HG02852 (cell line): ENCODE measurements around the gene STIM1.

ENCODE experiments used
- ATAC-seq: cut with Tn5 transposase; IDR thresholded peaks from one replicate; pipeline ENCODE4 v1.9.1; 2021; ENCODE audit warnings: mild to moderate bottlenecking, moderate library complexity; ENCODE audit not compliant: unreplicated experiment

STIM1 gene

DNA sequence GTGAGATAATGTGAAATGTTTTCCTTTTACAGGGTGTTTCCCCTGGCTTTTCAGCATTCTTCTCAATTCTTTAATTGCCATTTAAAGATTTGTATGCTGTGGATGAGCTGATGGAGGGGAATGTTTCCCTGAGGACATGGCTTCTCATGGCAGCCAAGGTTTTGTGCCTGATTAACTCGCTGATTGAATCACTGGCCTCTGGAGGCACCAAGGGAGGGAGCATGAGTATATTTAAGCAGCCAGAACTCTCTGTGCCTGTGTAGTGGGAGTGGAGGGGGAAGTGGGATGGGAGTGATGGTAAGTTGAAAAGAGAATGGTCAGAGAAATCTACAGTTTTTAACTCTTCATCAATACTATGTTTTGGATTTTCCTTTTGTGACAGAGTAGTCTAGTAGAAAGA lies 88.7 kb downstream of the STIM1 start:
- no peak for ATAC-seq

GRCh38 chr11:3946455-3947017 lies 91.1 kb downstream of the STIM1 start:
- no peak for ATAC-seq

- ATAC-seq: peak; percentile 73
Measured at GRCh38 chr11:3947061-3947460, 91.6 kb downstream of the STIM1 start.

DNA sequence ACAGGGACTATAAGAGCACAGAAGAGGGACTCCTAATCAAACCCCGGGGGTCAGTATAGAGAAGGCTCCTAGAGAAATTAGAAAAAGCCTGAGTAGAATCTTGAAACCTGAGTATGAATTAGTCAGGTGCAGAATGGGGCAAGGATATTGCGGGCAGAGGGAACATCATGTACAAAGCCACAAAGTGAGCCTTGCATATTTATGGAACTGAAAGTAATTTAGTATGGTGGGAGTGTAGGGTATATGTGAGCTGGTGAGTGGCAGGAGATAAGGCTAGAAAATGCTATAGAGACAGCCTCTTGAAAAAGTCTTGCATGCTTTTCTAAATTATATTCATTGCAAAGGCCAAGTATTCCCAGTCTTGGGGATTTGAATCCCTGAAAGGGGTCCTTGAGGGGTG lies 93.7 kb downstream of the STIM1 start:
- peak; percentile 67 for ATAC-seq

GRCh38 chr11:3950996-3951660 lies 95.7 kb downstream of the STIM1 start:
- ATAC-seq: no peak

DNA sequence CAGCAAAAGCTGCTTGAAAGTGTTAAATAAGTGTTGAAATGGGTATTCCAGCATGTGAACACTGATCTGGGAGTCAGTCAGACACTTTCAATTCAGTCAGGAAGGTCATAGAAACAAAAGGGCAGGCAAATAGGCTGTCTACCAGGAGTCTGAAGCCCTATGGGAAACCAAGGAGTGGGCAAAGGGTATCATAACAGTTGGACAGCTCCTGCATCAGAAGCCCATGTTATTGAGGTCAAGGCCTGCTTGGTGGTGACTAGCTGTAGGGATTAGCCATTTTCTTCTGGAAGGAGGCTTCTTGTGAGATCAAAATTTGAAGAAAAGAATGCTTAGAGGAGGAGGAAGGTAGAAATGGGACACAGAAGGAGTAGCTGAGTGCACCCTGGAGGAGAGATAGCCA lies 97.3 kb downstream of the STIM1 start:
- no peak for ATAC-seq

DNA sequence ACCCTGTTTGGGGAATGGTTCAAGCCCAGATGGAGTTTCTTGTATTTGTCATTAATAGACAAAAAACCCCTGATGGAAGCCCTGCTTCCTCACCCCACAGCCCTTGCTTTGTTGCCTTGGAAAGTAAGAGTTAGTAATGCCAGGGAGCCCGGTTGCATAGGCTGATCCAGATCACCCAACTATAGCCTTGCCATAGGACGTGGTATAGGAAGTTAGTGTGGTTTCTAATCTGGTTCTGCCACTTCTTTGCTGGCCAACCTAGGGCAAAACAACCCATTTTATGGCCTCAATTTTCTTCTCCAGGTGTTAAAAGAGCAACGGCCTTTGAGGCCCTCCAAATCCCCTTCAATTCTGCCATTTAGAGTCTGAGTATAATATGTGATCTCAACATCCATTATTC lies 97.9 kb downstream of the STIM1 start:
- no peak for ATAC-seq

- ATAC-seq: no peak
Measured at GRCh38 chr11:3954448-3955298, 99.2 kb downstream of the STIM1 start.

DNA sequence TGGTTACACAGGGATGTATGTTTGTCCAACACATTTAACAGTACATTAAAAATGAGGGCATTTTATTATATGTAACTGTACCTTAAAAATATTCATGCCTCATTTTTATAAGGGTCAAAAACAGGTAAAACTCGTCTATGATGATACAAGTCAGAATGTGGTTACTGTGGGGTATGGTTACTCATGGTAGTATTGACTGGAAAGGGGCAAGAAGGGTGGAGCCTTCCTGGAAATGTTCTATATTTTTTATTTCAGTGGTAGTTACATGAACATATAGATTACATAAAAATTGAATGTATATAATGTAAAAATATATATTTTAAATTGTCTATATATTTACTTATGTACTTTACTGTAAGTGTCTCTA lies 99.8 kb downstream of the STIM1 start:
- no peak for ATAC-seq

GRCh38 chr11:3956038-3956437 lies 100.6 kb downstream of the STIM1 start:
- ATAC-seq: no peak

GRCh38 chr11:3956748-3957147 lies 101.3 kb downstream of the STIM1 start:
- ATAC-seq: no peak

- ATAC-seq: no peak
Measured at GRCh38 chr11:3957437-3957836, 102.0 kb downstream of the STIM1 start.

- no peak for ATAC-seq
Measured at GRCh38 chr11:3958281-3958680, 102.8 kb downstream of the STIM1 start.

- ATAC-seq: no peak
Measured at GRCh38 chr11:3959015-3959902, 103.8 kb downstream of the STIM1 start.

- ATAC-seq: no peak
Measured at GRCh38 chr11:3959903-3960265, 104.4 kb downstream of the STIM1 start.

- no peak for ATAC-seq
Measured at GRCh38 chr11:3962406-3962840, 107.0 kb downstream of the STIM1 start.

GRCh38 chr11:3964056-3964455 lies 108.6 kb downstream of the STIM1 start:
- no peak for ATAC-seq

- ATAC-seq: no peak
Measured at GRCh38 chr11:3964935-3965604, 109.6 kb downstream of the STIM1 start.

DNA sequence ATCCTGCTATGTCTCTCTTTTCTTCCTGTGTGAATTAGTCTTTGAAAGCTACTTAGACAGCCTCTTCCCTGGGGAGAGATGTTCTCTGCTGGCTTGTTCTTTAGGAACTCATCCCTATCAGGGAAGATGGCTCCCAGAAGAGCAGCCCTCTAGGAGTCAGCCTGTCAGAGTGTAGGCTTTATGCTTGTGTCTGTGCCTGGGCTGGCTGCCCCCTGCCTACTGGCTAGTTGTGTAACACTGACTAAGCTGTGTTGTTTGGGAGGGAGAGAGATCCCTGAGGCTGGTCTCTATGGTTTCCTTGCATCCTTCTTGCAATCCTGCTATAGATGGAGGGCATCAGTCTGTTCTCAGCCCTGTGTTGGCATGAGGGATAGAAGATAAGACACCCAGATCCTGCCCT lies 112.2 kb downstream of the STIM1 start:
- ATAC-seq: no peak

- no peak for ATAC-seq
Measured at GRCh38 chr11:3969200-3969599, 113.7 kb downstream of the STIM1 start.

- ATAC-seq: no peak
Measured at GRCh38 chr11:3969613-3970012, 114.1 kb downstream of the STIM1 start.
